Caco-2 (cell line): ENCODE measurements around the gene PTK7. TPM values are rescaled to one million over a fixed set of nuclear protein-coding genes. Genes with fewer than 3 reads are reported as not detected.

Experiments used
- BruUV-seq: library from RNA; stranded (reverse); fragments of 400-500 nt; replicated peaks from 2 replicates; lab custom pipeline; 2021; lab: Mats Ljungman, UMichigan
- CTCF ChIA-PET: fragments of 300-600 bp; sonication (Branson Sonifier 250); formaldehyde crosslinking; loops from one replicate; lab custom pipeline; 2022; ENCODE audit warnings: antibody characterized with exemption; lab: Charles Lee
- POLR2A ChIA-PET: fragments of 300-600 bp; sonication (Branson Sonifier 250); formaldehyde crosslinking; loops from one replicate; lab custom pipeline; 2022; ENCODE audit warnings: antibody characterized with exemption; lab: Charles Lee
- DNase-seq, 2 experiments: peaks; one replicate each; pipeline versions ENCODE4 v3.0.0 to v3.0.0-alpha.2; 2020 to 2022
- H3K27me3 ChIP-seq: replicated peaks from 2 replicates; pipeline ENCODE4 v1.6.0; 2011; ENCODE audit warnings: low read length; ENCODE audit not compliant: control insufficient read depth, insufficient read depth
- H3K36me3 ChIP-seq: 2 replicates; pipeline ENCODE4 v1.5.1; 2011; ENCODE audit warnings: low read length; ENCODE audit not compliant: control insufficient read depth, insufficient read depth
- H3K4me1 ChIP-seq: fragments of 250-450 bp; sonication (Bioruptor Pico); 2 replicates; pipeline ENCODE4 v1.5.1; 2020; ENCODE audit warnings: mild to moderate bottlenecking
- H3K4me3 ChIP-seq: 2 replicates; pipeline ENCODE4 v1.5.1; 2011; ENCODE audit warnings: low read depth, mild to moderate bottlenecking, control low read depth, low read length
- H3K9me3 ChIP-seq: fragments of 250-450 bp; sonication (Bioruptor Pico); 2 replicates; pipeline ENCODE4 v1.5.1; 2020; ENCODE audit warnings: mild to moderate bottlenecking, moderate library complexity
- H3K27ac Mint-ChIP-seq: one replicate; pipeline ENCODE4 v1.8.0; 2022; ENCODE audit warnings: mixed read lengths; ENCODE audit not compliant: unreplicated experiment
- H3K27me3 Mint-ChIP-seq: one replicate; pipeline ENCODE4 v1.8.0; 2022; ENCODE audit warnings: mixed read lengths; ENCODE audit not compliant: insufficient read depth, unreplicated experiment
- H3K36me3 Mint-ChIP-seq: one replicate; pipeline ENCODE4 v1.8.0; 2022; ENCODE audit warnings: mild to moderate bottlenecking, mixed read lengths; ENCODE audit not compliant: insufficient read depth, unreplicated experiment
- H3K4me1 Mint-ChIP-seq: one replicate; pipeline ENCODE4 v1.8.0; 2022; ENCODE audit warnings: low read depth, mixed read lengths; ENCODE audit not compliant: unreplicated experiment
- H3K4me3 Mint-ChIP-seq: one replicate; pipeline ENCODE4 v1.8.0; 2022; ENCODE audit warnings: mild to moderate bottlenecking, moderate library complexity, mixed read lengths; ENCODE audit not compliant: unreplicated experiment
- H3K9me3 Mint-ChIP-seq: one replicate; pipeline ENCODE4 v1.8.0; 2022; ENCODE audit warnings: mixed read lengths; ENCODE audit not compliant: unreplicated experiment
- CTCF ChIP-seq, 2 experiments: fragments of 200-600 bp in 1 of 2; IDR thresholded peaks; 1 replicate in 1 of 2; 2 replicates in 1 of 2; pipeline versions ENCODE4 v1.5.1 to v1.8.0; 2011 to 2022; ENCODE audit warnings: antibody characterized with exemption in 1 of 2, control low read depth in 1 of 2, inconsistent platforms in 1 of 2, low read depth in 1 of 2, low read length in 1 of 2, mild to moderate bottlenecking in 1 of 2, moderate library complexity in 1 of 2; ENCODE audit not compliant: insufficient read depth in 1 of 2, severe bottlenecking in 1 of 2, unreplicated experiment in 1 of 2
- intact Hi-C: fragments of 100-400 bp; cut with micrococcal nuclease; formaldehyde crosslinking; loops from one replicate; pipeline ENCODE4 v1.10.0; 2022; ENCODE audit not compliant: unreplicated experiment
- total RNA-seq: library from RNA; stranded (reverse); gene quantifications from 2 replicates; pipeline ENCODE4 v1.2.3, GENCODE V29; 2022

Gene PTK7
- total RNA-seq, 1 experiment from 2014 or later: 180 TPM

GRCh38 chr6:43122146-43122545 is 46.0 kb downstream of the PTK7 start:
- Mint-ChIP-seq H3K4me3 (no peak overlapping the region), H3K4me1 (peaks cover 7% of the 10 kb centered on the region), H3K36me3 (peaks cover 10% of the 10 kb centered on the region), H3K9me3 (no peaks in the 10 kb centered on the region), H3K27me3 (no peaks in the 10 kb centered on the region), H3K27ac (no peak overlapping the region)
- Histone ChIP-seq H3K4me1 (no peaks in the 10 kb centered on the region), H3K27me3 (no peaks in the 10 kb centered on the region), H3K36me3 (no peaks in the 10 kb centered on the region), H3K4me3 (no peak overlapping the region), H3K9me3 (no peaks in the 10 kb centered on the region)
- ChIA-PET CTCF (no interaction called here), POLR2A (no interaction called here)
- no peak for DNase-seq
- no peak for TF ChIP-seq CTCF (IDR thresholded peaks at IDR 0.05; ENCODE audit: insufficient read depth in 1 of 2, low read depth in 1 of 2, low read length in 1 of 2, severe bottlenecking in 1 of 2, unreplicated experiment in 1 of 2)
- intact Hi-C loops: no loop called here
- no TSS peak for BruUV-seq

DNA sequence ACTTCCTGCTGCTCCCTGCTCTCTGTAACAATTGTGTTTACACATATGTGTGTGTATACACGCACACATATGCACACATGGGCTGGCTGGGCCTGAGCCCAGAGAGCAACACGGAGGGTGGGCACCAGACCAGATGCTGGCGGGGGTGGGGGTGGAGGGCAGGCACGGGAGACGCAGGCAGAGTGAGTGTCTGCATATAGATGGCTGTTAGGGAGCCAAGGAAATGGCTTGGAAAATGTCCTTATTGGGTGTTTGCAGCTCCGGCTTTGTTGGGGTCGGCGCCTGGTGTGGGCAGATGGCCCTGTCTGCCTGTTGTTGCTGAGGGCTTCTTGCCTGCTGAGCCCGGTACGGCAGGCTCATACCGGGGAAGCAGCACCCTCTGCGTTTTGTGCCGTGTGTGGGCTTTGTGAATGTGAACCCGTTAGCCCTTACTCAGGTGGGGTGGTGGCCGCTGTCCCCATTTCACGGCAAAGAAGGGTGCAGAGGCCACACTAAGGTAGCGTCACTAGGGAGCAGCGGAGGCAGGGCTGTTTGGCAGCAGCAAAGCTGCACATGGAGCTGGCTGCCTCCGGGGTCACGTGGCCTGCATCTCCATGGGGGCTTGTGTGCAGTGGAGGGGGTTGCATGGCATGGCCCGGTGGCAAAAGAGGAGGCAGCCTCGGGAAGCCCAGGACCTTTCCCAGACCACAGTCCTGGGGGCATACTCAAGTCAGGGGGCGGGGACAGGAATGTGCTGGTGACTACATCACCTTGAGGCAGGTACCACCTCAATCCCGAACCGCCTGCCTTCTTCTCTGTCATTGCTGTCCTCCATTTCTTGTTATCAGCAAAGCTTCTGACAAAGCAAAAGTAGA is 47.6 kb downstream of the PTK7 start:
- ChIA-PET POLR2A (no interaction called here), CTCF (no interaction called here)
- no TSS peak for BruUV-seq
- peaks cover 7% of the 10 kb centered on the region for H3K4me1 Mint-ChIP-seq
- no peaks in the 10 kb centered on the region for H3K4me1 ChIP-seq
- H3K4me3 ChIP-seq: no peak overlapping the region
- H3K27me3 Mint-ChIP-seq: no peaks in the 10 kb centered on the region
- H3K9me3 Mint-ChIP-seq: no peaks in the 10 kb centered on the region
- TF ChIP-seq CTCF (IDR thresholded peaks at IDR 0.05; ENCODE audit: insufficient read depth in 1 of 2, low read depth in 1 of 2, low read length in 1 of 2, severe bottlenecking in 1 of 2, unreplicated experiment in 1 of 2): no peak
- H3K36me3 Mint-ChIP-seq: peaks cover 4% of the 10 kb centered on the region
- no peaks in the 10 kb centered on the region for H3K36me3 ChIP-seq
- no peak overlapping the region for H3K4me3 Mint-ChIP-seq
- intact Hi-C loops: no loop called here
- H3K27me3 ChIP-seq: no peaks in the 10 kb centered on the region
- H3K9me3 ChIP-seq: no peaks in the 10 kb centered on the region
- DNase-seq: no peak
- no peak overlapping the region for H3K27ac Mint-ChIP-seq

GRCh38 chr6:43124481-43124880 is 48.4 kb downstream of the PTK7 start:
- Histone ChIP-seq H3K4me3 (no peak overlapping the region), H3K4me1 (no peaks in the 10 kb centered on the region), H3K27me3 (no peaks in the 10 kb centered on the region), H3K36me3 (no peaks in the 10 kb centered on the region), H3K9me3 (no peaks in the 10 kb centered on the region)
- no peak for TF ChIP-seq CTCF (IDR thresholded peaks at IDR 0.05; ENCODE audit: insufficient read depth in 1 of 2, low read depth in 1 of 2, low read length in 1 of 2, severe bottlenecking in 1 of 2, unreplicated experiment in 1 of 2)
- H3K27me3 Mint-ChIP-seq: no peaks in the 10 kb centered on the region
- intact Hi-C loops: no loop called here
- peaks cover 7% of the 10 kb centered on the region for H3K4me1 Mint-ChIP-seq
- H3K36me3 Mint-ChIP-seq: peaks cover 4% of the 10 kb centered on the region
- H3K4me3 Mint-ChIP-seq: no peak overlapping the region
- ChIA-PET POLR2A (no interaction called here), CTCF (no interaction called here)
- no peak for DNase-seq
- H3K27ac Mint-ChIP-seq: no peak overlapping the region
- no peaks in the 10 kb centered on the region for H3K9me3 Mint-ChIP-seq
- no TSS peak for BruUV-seq
